Endothelial cell of umbilical vein (primary cell): ENCODE measurements around the gene SERBP1. TPM values are rescaled to one million over a fixed set of nuclear protein-coding genes. Genes with fewer than 3 reads are reported as not detected.

Source experiments
- BruUV-seq: library from RNA; stranded (reverse); fragments of 400-500 nt; replicated peaks from 2 replicates; lab custom pipeline; 2021; lab: Mats Ljungman, UMichigan
- CTCF ChIA-PET: fragments of 300-600, 350-600 bp; sonication (Branson Sonifier 250); formaldehyde crosslinking; loops from one replicate; lab custom pipeline; 2021; ENCODE audit warnings: antibody characterized with exemption, inconsistent platforms; lab: Charles Lee
- POLR2A ChIA-PET: fragments of 300-600, 350-600 bp; sonication (Branson Sonifier 250); formaldehyde crosslinking; loops from one replicate; lab custom pipeline; 2021; ENCODE audit warnings: antibody characterized with exemption, inconsistent platforms; lab: Charles Lee
- DNase-seq: peaks from one replicate; pipeline ENCODE4 v3.0.0-alpha.2; 2011; ENCODE audit warnings: low read depth, low spot score
- FAIRE-seq: peaks from 2 replicates; lab custom pipeline; 2011; peaks lifted over from hg19 to GRCh38; lab: Jason Lieb, UNC
- H2AFZ ChIP-seq: 2 replicates; pipeline ENCODE4 v1.6.0; 2012; ENCODE audit warnings: low read depth, low read length, control low read depth, inconsistent platforms
- H3K27ac ChIP-seq: 2 replicates; pipeline ENCODE4 v1.5.1; 2011; ENCODE audit warnings: low read depth, mild to moderate bottlenecking, control low read depth, low read length, moderate library complexity; ENCODE audit not compliant: insufficient read depth
- H3K27me3 ChIP-seq, 2 experiments: 2 replicates each; pipeline versions ENCODE4 v1.6.0 to v1.6.1; 2011; ENCODE audit warnings: low read length in 2 of 2, mixed read lengths in 1 of 2; ENCODE audit not compliant: control insufficient read depth in 2 of 2, insufficient read depth in 2 of 2
- H3K36me3 ChIP-seq, 2 experiments: 2 replicates in 1 of 2; 3 replicates in 1 of 2; pipeline ENCODE4 v1.5.1; 2011; ENCODE audit warnings: low read length in 2 of 2, mild to moderate bottlenecking in 1 of 2, moderate library complexity in 1 of 2; ENCODE audit not compliant: control insufficient read depth in 2 of 2, insufficient read depth in 2 of 2; ENCODE audit errors: extremely low read depth in 1 of 2
- H3K4me1 ChIP-seq: 3 replicates; pipeline ENCODE4 v1.5.1; 2011; ENCODE audit warnings: mild to moderate bottlenecking, low read length; ENCODE audit not compliant: control insufficient read depth, insufficient read depth; ENCODE audit errors: extremely low read depth
- H3K4me2 ChIP-seq: 2 replicates; pipeline ENCODE4 v1.6.1; 2011; ENCODE audit warnings: low read length, control low read depth, mixed read lengths; ENCODE audit not compliant: insufficient read depth
- H3K4me3 ChIP-seq, 3 experiments: fragments of 200-600 bp in 1 of 3; sonication (generic), shearing (Covaris generic) in 1 of 3; replicated peaks in 1 of 3; 2 replicates each; pipeline ENCODE4 v1.5.1; 2011 to 2016; ENCODE audit warnings: control low read depth in 3 of 3, low read length in 3 of 3, mild to moderate bottlenecking in 2 of 3, inconsistent platforms in 1 of 3, low read depth in 1 of 3, moderate library complexity in 1 of 3; ENCODE audit not compliant: insufficient read depth in 1 of 3
- H3K79me2 ChIP-seq: 2 replicates; pipeline ENCODE4 v1.6.0; 2012; ENCODE audit warnings: low read length, inconsistent platforms; ENCODE audit not compliant: control insufficient read depth, insufficient read depth
- H3K9ac ChIP-seq: replicated peaks from 2 replicates; pipeline ENCODE3; 2011; ENCODE audit warnings: low read length, control low read depth; ENCODE audit not compliant: insufficient read depth; ENCODE audit errors: extremely low read depth
- H3K9me1 ChIP-seq: replicated peaks from 3 replicates; pipeline ENCODE4 v1.6.0; 2011; ENCODE audit warnings: mild to moderate bottlenecking, low read length; ENCODE audit not compliant: control insufficient read depth, insufficient read depth; ENCODE audit errors: extremely low read depth
- H3K9me3 ChIP-seq: replicated peaks from 2 replicates; pipeline ENCODE4 v1.5.1; 2012; ENCODE audit warnings: low read length, inconsistent platforms; ENCODE audit not compliant: control insufficient read depth, insufficient read depth
- H4K20me1 ChIP-seq: replicated peaks from 2 replicates; pipeline ENCODE3; 2011; ENCODE audit warnings: mild to moderate bottlenecking, low read length; ENCODE audit not compliant: control insufficient read depth, insufficient read depth; ENCODE audit errors: extremely low read depth
- CTCF ChIP-seq, 2 donors: IDR thresholded peaks; 1 replicate in 1 of 2; 2 replicates in 1 of 2; pipeline ENCODE4 v1.5.1; 2011; ENCODE audit warnings: low read length in 2 of 2, mild to moderate bottlenecking in 2 of 2, moderate library complexity in 2 of 2, control low read depth in 1 of 2, inconsistent platforms in 1 of 2, low read depth in 1 of 2; ENCODE audit not compliant: insufficient read depth in 1 of 2; ENCODE audit errors: extremely low read depth in 1 of 2
- EZH2 ChIP-seq: IDR thresholded peaks from 2 replicates; pipeline ENCODE4 v1.6.1; 2012; ENCODE audit warnings: borderline replicate concordance, low read depth, mild to moderate bottlenecking, moderate library complexity, low read length, inconsistent platforms; ENCODE audit not compliant: severe bottlenecking
- FOS ChIP-seq: IDR thresholded peaks from 2 replicates; pipeline ENCODE4 v1.6.1; 2011; ENCODE audit warnings: mild to moderate bottlenecking, low read length, moderate library complexity, borderline replicate concordance; ENCODE audit not compliant: insufficient read depth
- GATA2 ChIP-seq: IDR thresholded peaks from 2 replicates; pipeline ENCODE4 v1.7.0; 2011; ENCODE audit warnings: low read depth, mild to moderate bottlenecking, moderate library complexity, mixed read lengths, low read length; ENCODE audit not compliant: insufficient read length, insufficient read depth
- JUN ChIP-seq: IDR thresholded peaks from 2 replicates; pipeline ENCODE4 v1.6.1; 2011; ENCODE audit warnings: borderline replicate concordance, low read depth; ENCODE audit not compliant: insufficient read length, insufficient read depth
- MYC ChIP-seq: IDR thresholded peaks from one replicate; pipeline ENCODE4 v1.6.1; 2011; ENCODE audit warnings: mild to moderate bottlenecking, low read depth, low read length
- POLR2A ChIP-seq: IDR thresholded peaks from 2 replicates; pipeline ENCODE4 v1.6.1; 2012; ENCODE audit warnings: low read depth, mild to moderate bottlenecking, control low read depth, low read length
- POLR2AphosphoS5 ChIP-seq: IDR thresholded peaks from 2 replicates; pipeline ENCODE4 v1.6.1; 2012; ENCODE audit warnings: low read depth, mild to moderate bottlenecking, control low read depth, low read length, moderate library complexity; ENCODE audit not compliant: insufficient read depth
- dilution Hi-C: fragments of 300-500 bp; cut with MboI; formaldehyde crosslinking; loops from one replicate; pipeline ENCODE4 v1.15.0; 2019; ENCODE audit warnings: low sequenced_read_pairs; ENCODE audit not compliant: extremely low pct_ligation_motif_present
- intact Hi-C: fragments of 100-400 bp; cut with micrococcal nuclease; formaldehyde crosslinking; loops from one replicate; pipeline ENCODE4 v1.10.0; 2022
- polyA plus RNA-seq, 4 experiments: library from polyadenylated mRNA; depleted of rRNA in 3 of 4; stranded (reverse) in 3 of 4; unstranded in 1 of 4; fragments of >200 nt; gene quantifications; 2 replicates each; pipeline versions ENCODE4 v1.2.1 to v1.2.3, GENCODE V29; 2011 to 2012; ENCODE audit warnings: missing spikeins in 1 of 4
- total RNA-seq: library from RNA; stranded (reverse); gene quantifications from 2 replicates; pipeline ENCODE4 v1.2.3, GENCODE V29; 2021
- TF ChIP-seq, protein P1 (sequence below): IDR thresholded peaks from 2 replicates; pipeline ENCODE4 v1.6.1; 2011; ENCODE audit not compliant: insufficient read depth, insufficient read length

Gene SERBP1
- total and polyA plus RNA-seq, 2 donors (not counting 3 experiments of a cell fraction or from before 2014, with no cell fraction given): 145 to 293 TPM

DNA sequence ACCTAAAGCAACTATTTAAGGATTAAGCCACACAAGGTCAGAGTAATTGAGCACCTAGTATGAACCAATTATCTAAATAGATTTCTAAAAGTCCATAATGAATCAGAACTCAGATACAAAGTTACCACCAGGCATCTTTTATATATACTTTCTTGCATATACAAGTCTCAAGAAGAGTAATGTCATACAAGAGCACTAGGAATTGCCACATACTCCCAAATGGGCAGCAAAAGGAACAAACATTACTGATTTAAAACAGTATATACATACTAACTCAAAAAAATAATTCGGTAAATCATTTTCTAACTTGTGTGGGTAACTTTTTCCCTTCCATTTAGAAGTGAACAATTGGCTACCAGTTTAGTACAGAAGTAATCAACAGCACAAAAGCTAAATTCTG, 22.1 kb downstream of the SERBP1 start:
- Histone ChIP-seq H3K9me3 (no peaks in the 10 kb centered on the region), H3K27ac (no peak overlapping the region), H4K20me1 (no peaks in the 10 kb centered on the region), H3K4me2 (no peak overlapping the region), H3K4me1 (no peaks in the 10 kb centered on the region), H3K79me2 (peaks cover 6% of the 10 kb centered on the region), H3K36me3 (peaks cover 0 to 12% of the 10 kb centered on the region in 2 experiments), H3K9ac (no peak overlapping the region), H3K27me3 (no peaks in the 10 kb centered on the region), H2AFZ (no peak overlapping the region), H3K4me3 (no peak overlapping the region), H3K9me1 (no peaks in the 10 kb centered on the region)
- CTCF ChIA-PET: interaction anchor here (0.6 to 1.6 kb wide), 3 partner anchors 20 to 195 kb away, joined by 3 to 5 read pairs (median 3); no protein-coding TSS in a partner anchor
- intact Hi-C loops (loop anchor here (5.0 kb wide), 1 partner anchor 176 kb away; no protein-coding TSS in a partner anchor), dilution Hi-C loops (no loop called here)
- DNase-seq (no peak), FAIRE-seq (no peak)
- BruUV-seq: no TSS peak
- POLR2A ChIA-PET: interaction anchor here (0.9 to 1.0 kb wide), 2 partner anchors 20 to 34 kb away, joined by 3 to 4 read pairs; no protein-coding TSS in a partner anchor
- TF ChIP-seq POLR2A (no peak), EZH2 (no peak), MYC (no peak), JUN (no peak), CTCF (IDR thresholded peaks at IDR 0.05; ENCODE audit: extremely low read depth in 1 of 2, insufficient read depth in 1 of 2, low read depth in 1 of 2, low read length in 2 of 2) (no peak), POLR2AphosphoS5 (no peak), FOS (no peak), GATA2 (no peak)
- TF ChIP-seq, protein P1, sequence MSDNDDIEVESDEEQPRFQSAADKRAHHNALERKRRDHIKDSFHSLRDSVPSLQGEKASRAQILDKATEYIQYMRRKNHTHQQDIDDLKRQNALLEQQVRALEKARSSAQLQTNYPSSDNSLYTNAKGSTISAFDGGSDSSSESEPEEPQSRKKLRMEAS: no peak
